Stimulated activated CD4-positive, alpha-beta T cell treated with anti-CD3 and anti-CD28 coated beads, TNF-alpha, amount 100 ng/mL, for 1 hour (primary cell): ENCODE data around the gene HNRNPA0.

Source experiments
- DNase-seq, 3 donors: peaks; one replicate each; pipeline ENCODE4 v3.0.0-alpha.2; 2020; ENCODE audit warnings: low read depth in 3 of 3, low spot score in 1 of 3

Gene HNRNPA0

DNA sequence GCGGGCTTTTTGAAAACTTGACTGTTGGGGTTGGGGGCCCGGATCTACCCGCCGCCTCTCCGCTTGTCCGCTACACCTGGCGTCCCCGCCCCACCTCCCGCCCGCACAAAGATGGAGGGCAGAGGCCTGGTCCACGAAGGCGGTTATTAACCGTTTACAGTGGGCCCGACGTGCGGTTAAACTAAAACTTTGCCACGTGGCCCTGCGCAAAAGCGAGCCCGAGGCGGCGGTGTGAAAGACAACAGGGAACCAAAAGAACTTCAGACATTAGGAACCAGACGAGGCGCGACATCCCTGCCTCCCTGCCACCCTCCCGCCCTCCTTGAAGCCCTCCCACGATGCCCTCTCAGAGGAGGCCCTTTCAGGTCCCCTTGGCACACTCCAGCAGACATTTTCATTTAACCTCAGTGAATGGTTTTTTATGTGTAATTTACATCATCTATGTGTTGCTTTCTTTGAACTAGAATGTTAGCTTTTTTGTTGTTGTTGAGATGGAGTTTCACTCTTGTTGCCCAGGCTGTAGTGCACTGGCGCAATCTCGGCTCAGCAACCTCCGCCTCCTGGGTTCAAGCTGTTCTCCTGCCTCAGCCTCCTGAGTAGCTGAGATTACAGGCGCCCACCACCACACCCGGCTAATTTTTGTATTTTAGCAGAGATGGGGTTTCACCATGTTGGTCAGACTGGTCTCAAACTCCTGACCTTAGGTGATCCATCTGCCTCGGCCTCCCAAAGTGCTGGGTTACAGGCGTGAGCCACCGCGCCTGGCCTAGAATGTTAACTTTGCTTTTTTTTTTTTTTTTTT, 999 bp upstream of the HNRNPA0 start:
- DNase-seq: no peak

DNA sequence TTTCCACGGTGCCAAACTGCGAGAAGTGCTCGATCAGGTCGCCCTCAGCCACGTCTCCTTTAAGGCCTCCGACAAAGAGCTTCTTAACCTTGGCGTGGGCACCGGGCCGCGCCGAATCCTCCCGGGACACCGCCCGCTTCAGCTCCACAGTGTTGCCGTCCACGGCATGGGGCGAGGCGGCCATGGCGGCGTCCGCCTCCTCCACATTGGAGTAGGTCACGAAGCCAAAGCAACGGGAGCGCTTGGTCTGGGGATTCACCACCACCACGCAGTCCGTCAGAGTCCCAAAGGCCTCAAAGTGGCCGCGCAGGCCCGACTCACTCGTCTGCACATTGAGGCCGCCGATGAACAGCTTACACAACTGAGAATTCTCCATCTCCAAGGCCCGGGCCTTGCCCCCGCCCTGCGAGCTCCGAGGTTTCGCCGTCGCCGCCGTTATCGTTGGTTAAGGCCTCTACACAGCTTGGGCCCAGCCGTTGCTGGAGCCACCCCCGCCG, 424 bp downstream of the HNRNPA0 start:
- DNase-seq: no peak

DNA sequence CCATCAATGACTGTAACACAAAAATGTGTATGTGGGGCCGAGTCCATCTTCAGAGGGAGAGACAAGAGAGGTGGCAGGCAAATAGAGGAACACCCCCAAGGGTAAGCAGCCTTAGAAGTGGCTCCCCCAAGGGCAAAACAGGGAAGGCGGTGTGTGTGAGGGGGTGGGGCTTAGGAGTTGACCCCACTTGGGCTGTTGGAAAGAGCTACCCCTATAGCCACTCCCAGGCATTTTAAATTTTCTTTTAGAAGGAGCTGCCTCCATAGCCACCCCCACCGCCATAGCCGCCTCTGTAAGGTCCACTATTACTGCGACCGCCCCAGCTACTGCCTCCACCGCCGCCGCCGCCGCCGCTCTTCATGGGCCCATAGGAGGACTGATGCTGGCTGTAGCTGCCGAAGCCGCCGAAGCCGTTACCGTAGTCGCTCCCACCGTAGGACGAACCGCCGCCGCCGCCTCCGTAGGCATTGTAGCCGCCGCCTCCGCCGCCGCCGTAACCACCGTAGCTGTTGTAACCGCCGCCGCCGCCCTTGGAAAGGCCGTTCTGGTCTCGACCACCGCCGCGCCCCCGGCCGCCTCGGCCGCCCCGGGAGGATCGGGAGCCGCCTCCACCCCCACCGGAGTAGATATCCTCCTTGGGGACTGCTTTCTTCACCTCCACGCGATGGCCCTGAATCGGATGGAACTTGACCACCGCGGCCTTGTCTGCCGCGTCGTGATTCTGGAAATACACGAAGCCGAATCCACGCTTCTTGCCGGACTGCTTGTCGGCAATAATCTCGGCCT, 1.1 kb downstream of the HNRNPA0 start:
- peak in 1 of 3 donors; percentile 24 for DNase-seq

DNA sequence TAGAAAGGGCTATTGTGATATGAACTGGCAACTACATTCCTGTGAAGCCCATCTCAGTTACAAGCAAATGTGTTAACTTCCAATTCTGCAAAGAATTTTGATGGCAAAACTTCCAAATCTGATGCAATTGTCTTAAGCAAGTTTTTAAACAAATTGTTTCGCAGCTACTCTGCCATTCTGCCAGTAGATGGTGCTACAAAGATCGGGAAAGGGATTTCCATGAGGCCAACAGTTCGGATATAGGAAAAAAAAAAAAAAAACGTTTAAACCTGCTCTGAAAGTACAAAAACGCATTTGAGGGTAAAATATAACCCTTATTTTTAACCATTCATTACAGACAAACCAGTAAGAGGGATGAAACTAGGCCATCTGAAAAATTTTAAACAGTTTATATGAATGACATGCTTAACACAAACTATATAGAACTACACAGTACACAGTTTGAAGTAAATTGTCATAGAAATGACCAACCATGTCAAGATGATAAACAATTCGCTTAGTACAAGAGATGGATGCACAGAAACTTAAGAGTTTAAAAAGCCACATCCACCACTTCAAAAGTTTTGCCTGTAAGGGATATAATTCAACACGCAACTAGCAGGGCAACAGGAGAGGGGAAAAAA, 2.2 kb downstream of the HNRNPA0 start:
- no peak for DNase-seq

DNA sequence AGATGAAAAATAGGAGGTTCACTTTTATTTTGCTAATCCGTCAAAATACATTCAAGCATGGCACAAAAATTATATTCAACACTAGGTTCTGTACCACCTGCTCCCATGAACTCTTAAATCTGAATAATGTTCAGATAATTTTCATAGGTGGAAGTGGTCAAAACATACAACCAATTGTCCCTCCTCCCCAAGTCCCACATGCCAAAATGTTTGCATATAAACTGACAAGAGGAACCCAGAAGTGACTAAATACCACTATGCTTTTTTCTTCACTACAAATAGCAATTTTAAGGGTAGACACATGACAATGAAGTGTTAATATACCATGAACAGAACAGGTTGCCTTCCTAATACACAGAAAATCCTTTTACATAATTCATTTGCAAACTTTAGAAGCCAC, 3.7 kb downstream of the HNRNPA0 start:
- no peak for DNase-seq

DNA sequence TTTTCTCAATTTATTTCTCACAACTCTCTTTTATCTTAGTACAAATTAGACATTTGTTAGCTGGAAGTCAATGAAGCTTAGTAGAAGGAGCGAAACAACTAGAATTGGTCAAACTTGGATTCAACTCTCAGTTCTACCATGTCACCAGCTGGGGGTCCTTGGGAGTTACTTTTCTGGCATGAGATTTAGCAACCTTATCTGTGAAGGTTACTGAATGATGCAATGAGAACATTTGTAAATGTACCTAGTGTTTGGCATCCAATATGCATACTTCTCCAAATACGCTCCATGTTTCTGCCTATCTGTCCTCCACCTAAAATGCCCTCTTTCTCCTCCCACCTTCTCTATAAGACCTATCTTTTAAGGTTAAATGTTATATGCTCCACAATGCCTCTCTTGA, 6.3 kb downstream of the HNRNPA0 start:
- no peak for DNase-seq

DNA sequence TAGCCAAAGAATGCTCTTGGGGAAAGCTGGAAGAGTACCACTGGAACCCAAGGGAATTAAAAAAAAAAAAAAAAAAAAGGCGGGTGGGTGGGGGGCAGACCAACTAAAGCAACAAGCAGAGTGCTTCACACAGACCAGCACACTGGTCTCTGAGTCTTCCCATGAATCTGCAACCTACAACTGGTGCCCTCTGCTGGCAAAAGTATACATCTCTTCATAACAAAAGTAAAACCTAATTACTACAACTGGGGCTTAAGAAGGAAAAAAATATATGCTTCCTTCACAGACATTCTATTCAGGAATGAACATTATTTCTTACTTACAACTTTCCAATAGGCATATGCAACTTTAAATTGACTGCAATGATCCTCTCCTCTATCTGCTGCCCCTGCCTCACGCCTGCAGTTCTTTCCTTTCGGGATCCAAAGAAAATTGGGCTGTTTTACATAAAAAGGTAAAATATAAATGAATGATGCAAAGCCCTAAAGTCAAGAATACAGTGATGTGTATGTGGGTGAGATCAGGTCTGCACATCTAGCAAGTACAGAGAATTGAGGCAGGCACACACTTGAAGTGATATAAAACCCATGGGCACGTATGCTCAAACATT, 11.0 kb downstream of the HNRNPA0 start:
- peak in 2 of 3 donors; percentile 36 for DNase-seq

DNA sequence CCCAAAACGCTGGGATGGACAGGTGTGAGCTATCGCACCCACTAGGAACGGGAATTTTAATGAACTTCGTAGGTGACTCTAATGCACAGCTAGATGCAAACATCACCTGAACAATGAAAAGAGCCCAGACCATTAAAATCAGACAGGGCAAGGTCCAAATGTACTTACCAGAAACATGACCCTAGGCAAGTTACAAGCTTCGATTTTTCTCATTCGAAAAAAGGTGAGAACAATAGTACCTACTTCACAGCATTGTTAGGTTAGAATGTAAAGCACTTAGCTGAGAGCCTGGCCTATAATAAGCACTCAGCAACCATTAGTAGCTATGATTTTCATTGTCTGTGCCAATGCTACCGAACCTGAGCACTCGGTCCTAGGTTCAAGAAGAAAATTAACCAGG, 12.4 kb downstream of the HNRNPA0 start:
- no peak for DNase-seq

DNA sequence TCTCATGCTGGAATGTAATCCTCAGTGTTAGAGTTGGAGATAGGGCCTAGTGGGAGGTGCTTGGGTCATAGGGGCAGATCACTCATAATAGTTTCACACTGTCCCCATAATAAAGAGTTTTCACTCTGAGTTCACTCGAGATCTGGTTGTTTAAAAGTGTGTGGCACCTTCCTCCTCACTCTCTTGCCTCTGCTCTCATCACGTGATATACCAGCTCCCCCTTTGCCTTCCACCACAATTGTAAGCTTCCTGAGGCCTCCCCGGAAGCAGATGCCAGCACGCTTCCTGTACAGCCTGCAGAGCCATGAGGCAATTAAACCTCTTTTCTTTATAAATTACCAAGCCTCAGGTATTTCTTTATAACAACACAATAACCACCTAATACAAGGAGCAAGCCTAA, 14.4 kb downstream of the HNRNPA0 start:
- no peak for DNase-seq

DNA sequence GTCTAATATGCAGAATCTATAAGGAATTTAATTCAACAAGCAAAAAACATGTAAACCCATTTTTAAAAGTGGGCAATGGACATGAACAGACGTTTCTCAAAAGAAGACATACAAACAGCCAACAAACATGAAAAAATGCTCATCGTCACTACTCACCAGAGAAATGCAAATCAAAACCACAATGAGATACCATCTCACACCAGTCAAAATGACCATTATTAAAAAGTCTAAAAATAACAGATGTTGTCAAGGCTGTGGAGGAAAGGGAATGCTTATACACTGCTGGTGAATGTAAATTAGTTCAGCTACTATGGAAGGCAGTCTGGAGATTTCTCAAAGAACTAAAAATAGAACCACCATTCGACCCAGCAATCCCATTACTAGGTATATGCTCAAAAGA, 15.2 kb downstream of the HNRNPA0 start:
- DNase-seq: no peak

DNA sequence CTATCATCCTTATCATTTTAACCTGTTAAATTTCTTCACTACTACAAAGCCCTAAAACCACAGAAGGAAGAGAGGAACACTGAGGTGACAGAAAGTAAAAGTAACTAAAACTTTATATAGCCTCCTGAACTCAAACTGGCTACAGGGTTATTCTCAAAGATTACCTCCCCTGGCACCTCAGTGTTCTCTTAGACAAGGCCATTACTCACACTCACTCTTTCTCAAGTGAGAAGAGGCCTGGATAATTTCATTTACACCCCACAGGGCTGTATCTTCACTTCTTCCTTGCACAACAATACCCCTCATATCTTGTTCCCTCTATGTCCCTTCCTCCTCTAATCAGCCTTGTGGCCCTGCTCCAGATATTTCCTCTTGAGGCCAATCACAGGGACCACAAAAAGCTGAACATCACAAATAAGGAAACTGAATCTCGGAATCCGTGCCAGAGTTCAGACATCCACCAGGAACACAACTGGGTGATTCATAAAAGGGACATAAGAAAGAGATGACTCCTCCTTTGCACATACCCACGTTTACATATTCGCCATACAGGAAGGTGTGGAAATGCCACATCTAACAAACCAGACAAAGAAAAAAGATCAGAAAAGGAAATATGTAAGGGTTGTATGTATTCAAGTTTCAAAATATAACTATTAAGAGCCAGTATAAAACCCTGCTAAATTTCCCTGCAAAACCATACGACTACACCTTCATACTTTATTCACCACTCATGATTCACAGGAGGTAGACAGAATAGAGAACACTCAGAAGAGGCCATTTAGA, 16.6 kb downstream of the HNRNPA0 start:
- DNase-seq: no peak

DNA sequence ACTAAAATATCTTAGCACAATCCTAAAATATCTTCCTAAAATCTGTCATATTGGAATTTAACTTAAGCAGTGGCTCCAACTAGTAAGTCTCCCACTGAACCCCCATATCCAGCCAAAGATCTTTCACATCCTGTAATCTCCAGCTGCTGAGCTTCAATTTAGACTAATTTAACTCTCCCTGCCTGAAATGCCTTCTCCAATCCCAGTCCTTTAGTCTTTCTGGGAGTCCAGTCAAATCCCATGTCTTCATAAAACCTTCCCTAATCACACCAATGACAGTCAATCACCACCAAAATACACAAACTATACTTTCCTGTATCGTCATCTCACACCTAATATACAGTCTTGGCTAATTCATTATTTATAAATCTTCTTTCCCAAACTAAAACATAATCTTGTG, 17.7 kb downstream of the HNRNPA0 start:
- DNase-seq: no peak

DNA sequence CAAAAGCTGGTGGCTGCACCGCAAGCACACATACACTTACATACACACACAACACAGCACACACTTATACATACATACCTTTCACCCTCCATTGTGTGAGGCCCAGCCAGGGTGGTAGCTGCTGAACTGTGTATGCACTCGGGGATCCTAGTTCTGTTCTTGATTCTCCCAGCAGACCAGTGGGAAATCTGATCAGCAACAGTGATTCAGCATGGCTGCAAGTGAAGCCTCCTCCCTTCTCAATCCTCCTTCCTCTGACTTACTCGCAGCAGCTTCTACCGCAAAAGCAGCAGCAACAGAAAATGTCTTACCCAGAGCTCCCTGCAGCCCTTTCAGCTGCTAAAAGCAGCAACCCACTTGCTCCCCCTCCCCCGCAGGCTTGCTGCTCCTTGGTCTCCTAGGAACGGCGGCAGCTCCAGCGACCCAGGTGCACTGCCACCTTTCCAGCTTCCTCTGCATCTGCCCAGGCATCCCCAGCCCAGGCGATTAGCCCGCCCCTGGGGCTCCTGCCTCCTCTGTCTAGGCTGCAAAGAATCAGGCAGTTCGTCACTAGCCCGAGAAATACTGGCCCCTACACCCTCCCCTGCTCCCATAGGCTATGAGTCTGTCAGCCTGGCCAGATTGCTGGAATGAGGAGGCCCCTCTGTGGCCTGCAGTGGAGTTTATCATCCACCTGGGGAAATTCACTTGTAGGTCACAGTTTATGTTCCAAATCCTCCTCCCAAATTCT, 18.4 kb downstream of the HNRNPA0 start, which contains the start of gene KLHL3:
Gene KLHL3, minus strand, starts transcription at position 535 of the 730 bp plus-strand sequence. Its CDS starts 443 bp downstream, at position 92.
- DNase-seq: no peak

DNA sequence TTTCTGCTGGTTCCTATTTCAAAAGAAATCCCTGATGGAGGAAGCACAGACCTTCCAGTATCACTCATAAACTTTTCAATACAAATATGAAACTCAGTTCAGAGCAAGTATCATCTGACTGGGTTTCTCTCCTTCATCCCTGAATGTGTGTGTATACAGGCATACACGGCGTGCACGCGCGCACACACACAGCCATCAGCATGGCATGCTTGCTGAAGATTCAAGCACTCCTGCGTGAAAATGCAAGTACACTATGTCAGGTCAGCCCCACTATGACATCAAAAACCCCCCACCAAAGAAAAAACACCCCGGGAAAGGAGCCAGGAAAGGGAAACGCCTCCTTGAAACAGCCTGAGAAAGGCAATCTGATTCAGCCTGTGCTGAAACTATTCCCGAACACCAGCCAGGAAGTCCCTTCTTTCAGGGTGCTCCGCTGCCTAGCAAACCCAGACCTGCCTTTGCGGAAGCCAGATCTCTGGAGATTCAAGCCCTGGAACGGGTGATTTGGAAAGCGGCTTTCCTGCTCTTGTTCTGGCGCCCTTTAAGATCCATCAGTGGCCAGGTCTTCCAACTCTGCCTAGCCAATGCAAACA, 19.1 kb downstream of the HNRNPA0 start:
- DNase-seq: no peak

DNA sequence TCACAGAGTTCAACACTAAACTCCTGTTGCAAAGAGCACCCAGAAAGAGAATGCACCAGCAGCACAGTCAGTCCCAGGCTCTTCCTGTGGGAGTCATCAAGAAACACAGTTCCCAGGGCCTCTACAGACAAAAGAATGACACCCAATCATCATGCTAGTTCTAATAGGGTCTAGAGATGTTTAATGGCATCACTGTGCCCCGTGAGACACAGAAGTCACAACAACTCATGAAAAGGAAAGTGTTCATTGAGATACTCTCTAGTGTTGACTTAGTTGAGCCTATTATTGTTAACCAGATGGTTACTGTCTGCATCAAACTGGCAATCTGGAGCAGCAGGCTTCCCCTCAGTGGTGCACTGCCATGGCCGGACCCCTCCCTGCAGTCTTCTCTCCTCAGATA, 19.8 kb downstream of the HNRNPA0 start:
- DNase-seq: no peak

DNA sequence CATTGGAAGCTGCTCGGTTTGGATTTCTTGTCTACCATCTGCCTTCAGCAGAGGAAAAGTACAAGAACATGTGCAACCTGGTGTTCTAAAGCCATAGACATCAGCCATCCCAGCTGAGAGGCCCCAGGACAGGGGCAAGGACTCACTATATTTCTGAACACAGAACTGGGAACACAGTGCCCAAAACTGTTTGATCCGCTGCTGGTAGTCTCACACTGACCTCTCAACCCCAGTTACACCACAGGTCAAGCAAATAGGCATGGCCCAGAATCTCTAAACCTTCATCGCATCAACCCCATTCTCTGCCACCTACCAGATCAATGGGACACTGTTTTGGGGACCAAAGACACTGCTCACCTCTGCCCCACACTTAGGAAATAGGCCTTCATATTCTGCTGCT, 20.2 kb downstream of the HNRNPA0 start:
- no peak for DNase-seq

DNA sequence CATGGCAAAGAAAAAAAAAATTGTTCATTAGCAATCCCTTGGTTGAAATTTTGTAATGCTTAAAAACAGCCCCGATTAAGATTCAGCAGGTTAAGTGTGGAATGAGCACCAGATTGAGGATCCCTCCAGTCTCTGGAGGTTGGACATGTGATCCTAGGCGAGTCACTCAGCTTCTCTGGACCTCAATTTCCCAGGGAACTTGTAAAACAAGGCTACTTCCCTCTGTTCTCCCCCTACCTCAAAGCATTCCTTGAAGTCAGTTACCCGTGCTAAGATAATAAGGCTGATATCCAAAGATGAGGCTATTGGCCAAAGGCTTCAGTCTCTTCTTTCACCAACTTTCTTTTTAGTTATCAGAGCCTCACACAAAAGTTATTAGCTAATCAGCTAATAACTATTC, 21.2 kb downstream of the HNRNPA0 start:
- DNase-seq: no peak

DNA sequence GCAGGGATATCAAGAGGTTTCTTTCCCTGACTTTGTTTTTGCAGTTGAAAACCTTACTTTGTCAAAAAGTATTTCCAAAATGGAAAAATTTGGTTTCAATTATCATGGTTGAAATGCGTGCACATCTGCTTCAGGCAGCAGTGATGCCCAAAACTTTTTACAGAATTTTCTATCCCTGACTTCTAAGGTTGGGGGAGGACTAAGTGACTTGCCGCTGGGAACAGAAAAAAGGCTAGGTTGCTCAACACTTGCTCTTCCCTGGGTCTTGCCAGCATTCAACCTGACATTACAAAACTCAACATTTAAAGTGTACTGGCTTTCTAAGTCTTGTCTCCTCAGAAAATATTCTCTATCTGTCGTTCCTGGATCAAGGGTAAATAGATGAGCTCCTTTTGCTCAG, 23.0 kb downstream of the HNRNPA0 start:
- no peak for DNase-seq

DNA sequence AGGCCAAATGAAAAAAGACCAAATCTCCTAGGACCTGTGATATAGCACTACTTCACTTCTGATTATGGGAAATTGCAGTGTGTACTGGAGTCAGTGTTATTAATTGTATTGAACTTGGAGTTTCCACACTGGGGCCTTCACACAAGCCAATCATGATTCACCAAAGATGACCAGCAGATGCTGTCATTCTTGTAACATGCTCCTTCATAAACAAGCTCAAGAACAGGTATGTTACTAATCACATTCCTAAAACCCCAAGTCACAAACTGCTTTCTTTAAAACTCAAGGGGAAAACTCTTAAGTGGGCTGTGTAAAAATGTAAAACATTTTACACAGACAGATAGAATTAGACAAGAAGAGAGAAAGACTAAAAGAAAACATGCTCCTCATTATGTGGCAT, 23.8 kb downstream of the HNRNPA0 start:
- no peak for DNase-seq

DNA sequence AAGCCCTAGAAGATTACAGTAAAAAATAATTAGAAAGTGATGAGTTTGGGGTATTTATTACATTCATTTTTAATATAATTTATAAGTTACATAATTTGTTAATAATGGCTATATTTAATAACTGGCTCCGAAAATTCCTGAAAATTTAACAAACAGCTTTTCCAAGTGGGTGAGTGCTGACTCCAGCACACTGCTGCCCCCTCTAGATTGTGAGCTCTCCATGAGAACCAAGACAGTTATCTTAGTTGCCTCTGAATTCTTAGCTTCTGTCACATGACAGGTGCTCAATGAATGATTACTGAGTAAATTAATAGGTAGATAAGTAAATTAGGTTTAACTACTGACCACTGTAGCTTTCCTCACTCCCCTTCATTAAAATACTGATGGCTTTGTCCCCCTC, 26.1 kb downstream of the HNRNPA0 start:
- no peak for DNase-seq
